Right cardiac atrium (tissue), 5 donors: ENCODE results near the gene TYRO3. TPM values are rescaled to one million over a fixed set of nuclear protein-coding genes. Genes with fewer than 3 reads are reported as not detected.

ENCODE experiments used
- polyA plus RNA-seq: library from polyadenylated mRNA; stranded (reverse); fragments of 200-250 nt; gene quantifications from one replicate; pipeline ENCODE4 v1.2.3, GENCODE V29; 2013
- total RNA-seq, 4 donors: library from RNA; stranded (reverse); fragmentation: NEBNext Ultra II Directional; extraction: Animal tissue kit (Norgen Biotek cat#: 25700); gene quantifications; one replicate each; pipeline ENCODE4 v1.2.1, GENCODE V29; 2021
- donor health status: healthy with polysubstance abuse.
- donor health status: DM: no; HTN: yes; CAD: no.
- donor health status: DM: no; HTN: no; CAD: no.
- donor health status: DM: no; HTN: yes; CAD: no; lungs with severe emphysema.
- donor health status: DM: yes; HTN: yes; CAD: no.

Gene TYRO3
- total and polyA plus RNA-seq, 5 donors = 5.4 to 11.3 (median 6.8) TPM

Other genes with a start within 250 kb of the TYRO3 start
- under 1 TPM in 3 of 4 donors, not detected in 1; 0.25 to 0.71 (median 0.49) TPM for gene OIP5, start 226.6 kb upstream of the TYRO3 start, total RNA-seq
- 0.25 TPM for gene OIP5, start 226.6 kb upstream of the TYRO3 start, polyA plus RNA-seq
- 1 to 10 TPM; 1.5 to 3.6 (median 2.5) TPM for gene NUSAP1, start 226.3 kb upstream of the TYRO3 start, total RNA-seq
- gene NUSAP1, start 226.3 kb upstream of the TYRO3 start, polyA plus RNA-seq = 0.48 TPM
- 10 to 100 TPM; 19.7 to 35.1 (median 26.6) TPM for gene NDUFAF1, start 156.7 kb upstream of the TYRO3 start, total RNA-seq
- gene NDUFAF1, start 156.7 kb upstream of the TYRO3 start, polyA plus RNA-seq = 65.9 TPM
- 10 to 100 TPM; 22.3 to 25.0 (median 23.1) TPM for gene RTF1, start 142.1 kb upstream of the TYRO3 start, total RNA-seq
- gene RTF1, start 142.1 kb upstream of the TYRO3 start, polyA plus RNA-seq = 14.1 TPM
- 1 to 10 TPM in 2 of 4 donors, under 1 TPM in 2; 0.36 to 1.4 (median 0.94) TPM for gene ITPKA, start 65.3 kb upstream of the TYRO3 start, total RNA-seq
- gene ITPKA, start 65.3 kb upstream of the TYRO3 start, polyA plus RNA-seq = 1.6 TPM
- 1 to 10 TPM in 3 of 4 donors, under 1 TPM in 1; 0.95 to 1.5 (median 1.2) TPM for gene LTK, start 45.4 kb upstream of the TYRO3 start, total RNA-seq
- gene LTK, start 45.4 kb upstream of the TYRO3 start, polyA plus RNA-seq = 1.6 TPM
- gene RPAP1, start 15.0 kb upstream of the TYRO3 start, total RNA-seq = 10 to 100 TPM; 19.2 to 25.3 (median 19.8) TPM
- gene RPAP1, start 15.0 kb upstream of the TYRO3 start, polyA plus RNA-seq = 10.1 TPM
- gene MGA, start 101.2 kb downstream of the TYRO3 start, total RNA-seq = 10 to 100 TPM; 33.6 to 39.2 (median 36.6) TPM
- gene MGA, start 101.2 kb downstream of the TYRO3 start, polyA plus RNA-seq = 4.2 TPM
- gene MAPKBP1, start 215.3 kb downstream of the TYRO3 start, total RNA-seq = 10 to 100 TPM; 16.0 to 20.4 (median 19.2) TPM
- 11.2 TPM for gene MAPKBP1, start 215.3 kb downstream of the TYRO3 start, polyA plus RNA-seq